Myometrial cell (primary cell): Measurements from ENCODE around the gene SPOCK1. TPM values are rescaled to one million over a fixed set of nuclear protein-coding genes. Genes with fewer than 3 reads are reported as not detected.

Experiments
- total RNA-seq: library from RNA; depleted of rRNA; stranded (reverse); fragments of >200 nt; gene quantifications from 2 replicates; pipeline ENCODE4 v1.2.3, GENCODE V29; 2015

The SPOCK1 gene
- total RNA-seq = 8.9 and 14.9 TPM in 2 replicates

GRCh38 chr5:137498736-137499505 is at the start of gene SPOCK1:
Gene SPOCK1, minus strand, starts transcription at chr5:137499326.

Other genes starting within 250 kb of the SPOCK1 start
- gene KLHL3, start 236.8 kb upstream of the SPOCK1 start, total RNA-seq = 1.4 and 3.2 TPM in 2 replicates